GM12878 (cell line): ENCODE measurements around the gene DENND1B.

Experiments used
- CBFB ChIP-seq: IDR thresholded peaks from 2 replicates; pipeline ENCODE4 v1.6.1; 2016; ENCODE audit warnings: antibody characterized with exemption, low read depth
- CBX5 ChIP-seq: sonication (generic); IDR thresholded peaks from 2 replicates; pipeline ENCODE4 v1.6.1; 2016; ENCODE audit warnings: low read depth, moderate library complexity, mild to moderate bottlenecking, inconsistent platforms
- CREB1 ChIP-seq: IDR thresholded peaks from 2 replicates; pipeline ENCODE4 v1.6.1; 2012; ENCODE audit warnings: low read depth, mild to moderate bottlenecking, inconsistent platforms
- CTCF ChIP-seq, 3 experiments: IDR thresholded peaks in 2 of 3; conservative IDR thresholded peaks in 1 of 3; 2 replicates each; pipeline ENCODE4 v1.5.1; 2011; ENCODE audit warnings: low read depth in 3 of 3, low read length in 3 of 3, mild to moderate bottlenecking in 3 of 3, control low read depth in 2 of 3, moderate library complexity in 2 of 3, inconsistent platforms in 1 of 3, mixed read lengths in 1 of 3; ENCODE audit not compliant: control insufficient read depth in 2 of 3, insufficient read depth in 1 of 3; ENCODE audit errors: extremely low read depth in 1 of 3
- EZH2 ChIP-seq: IDR thresholded peaks from 2 replicates; pipeline ENCODE4 v1.6.1; 2012; ENCODE audit warnings: low read depth, mild to moderate bottlenecking, control low read depth, inconsistent platforms, low read length, borderline replicate concordance; ENCODE audit not compliant: control insufficient read depth
- HDGF ChIP-seq: fragments of 450-650 bp; IDR thresholded peaks from 2 replicates; pipeline ENCODE4 v1.6.1; 2016; ENCODE audit warnings: antibody characterized with exemption
- POLR2A ChIP-seq: IDR thresholded peaks from 2 replicates; pipeline ENCODE4 v1.6.1; 2011; ENCODE audit warnings: low read depth, mild to moderate bottlenecking, low read length
- POLR2AphosphoS5 ChIP-seq: IDR thresholded peaks from 2 replicates; pipeline ENCODE4 v1.6.1; 2011; ENCODE audit warnings: mild to moderate bottlenecking, low read length, inconsistent platforms
- YY1 ChIP-seq: IDR thresholded peaks from 2 replicates; pipeline ENCODE4 v1.6.1; 2011; ENCODE audit warnings: low read depth, mild to moderate bottlenecking, low read length
- ZNF24 ChIP-seq: fragments of 450-650 bp; IDR thresholded peaks from 2 replicates; pipeline ENCODE4 v1.6.1; 2017; ENCODE audit warnings: antibody characterized with exemption, mild to moderate bottlenecking

- TF ChIP-seq CTCF (IDR thresholded peaks at IDR 0.05 in 2 of 3, conservative IDR thresholded peaks at IDR 0.05 in 1 of 3; ENCODE audit: control insufficient read depth in 2 of 3, extremely low read depth in 1 of 3, insufficient read depth in 1 of 3, low read depth in 3 of 3, low read length in 3 of 3) (no peak), POLR2AphosphoS5 (no peak), YY1 (no peak), CREB1 (no peak), POLR2A (no peak), EZH2 (no peak), CBFB (no peak), ZNF24 (no peak), CBX5 (no peak), HDGF (no peak)
Observed at GRCh38 chr1:197470330-197470729, 304.9 kb downstream of the DENND1B start.
